ENCODE data around the gene KNTC1.
"Not testable (repeated sequence)": the region's sequence is repeated elsewhere in the genome, so short reads cannot be mapped to it uniquely, and the experiment has no call there.

KNTC1 gene

DNA sequence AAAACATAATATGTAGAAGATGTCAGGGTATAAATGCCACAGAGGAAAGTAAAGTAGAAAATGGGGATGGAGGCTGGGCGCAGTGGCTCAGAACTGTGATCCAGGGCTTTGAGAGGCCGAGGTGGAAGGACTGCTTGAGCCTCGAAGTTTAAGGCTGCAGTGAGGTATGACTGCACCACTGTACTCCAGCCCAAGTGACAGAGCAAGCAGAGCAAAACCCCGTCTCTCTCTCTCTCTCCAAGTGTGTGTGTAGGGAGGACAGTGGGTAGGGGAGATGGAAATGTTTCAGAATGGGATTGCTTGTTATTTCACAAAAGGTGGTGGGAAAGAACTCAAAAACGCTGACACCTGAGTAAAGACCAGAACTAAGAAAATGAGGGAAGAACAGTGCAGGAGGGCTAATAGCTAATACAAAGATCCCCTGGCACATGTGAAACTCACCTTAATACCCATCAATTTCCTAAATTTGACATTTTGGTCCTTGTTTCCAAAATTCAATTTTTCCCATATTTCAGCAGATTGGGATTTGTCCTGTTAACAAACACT, 20.6 kb upstream of the KNTC1 start:
- DNase-seq: no peak

DNA sequence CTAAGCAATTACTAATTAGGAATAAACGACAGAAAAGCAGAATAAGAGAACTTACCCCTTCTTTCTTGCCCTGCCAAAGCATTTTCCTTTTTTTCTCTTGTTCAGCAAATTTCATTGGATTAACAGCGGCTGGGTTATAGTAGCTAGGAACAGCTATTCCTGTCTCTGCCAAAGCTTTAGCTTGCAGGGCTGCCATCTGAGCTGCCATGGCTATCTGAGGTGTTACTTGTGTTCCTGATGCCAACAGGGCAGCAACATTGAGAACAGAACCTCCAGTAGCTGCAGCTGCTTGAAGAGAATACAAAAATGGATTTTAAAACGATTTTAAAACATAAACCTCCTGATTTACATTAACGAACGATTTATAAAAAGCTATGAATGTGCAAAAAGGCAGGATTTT, 18.9 kb upstream of the KNTC1 start:
- DNase-seq: no peak

DNA sequence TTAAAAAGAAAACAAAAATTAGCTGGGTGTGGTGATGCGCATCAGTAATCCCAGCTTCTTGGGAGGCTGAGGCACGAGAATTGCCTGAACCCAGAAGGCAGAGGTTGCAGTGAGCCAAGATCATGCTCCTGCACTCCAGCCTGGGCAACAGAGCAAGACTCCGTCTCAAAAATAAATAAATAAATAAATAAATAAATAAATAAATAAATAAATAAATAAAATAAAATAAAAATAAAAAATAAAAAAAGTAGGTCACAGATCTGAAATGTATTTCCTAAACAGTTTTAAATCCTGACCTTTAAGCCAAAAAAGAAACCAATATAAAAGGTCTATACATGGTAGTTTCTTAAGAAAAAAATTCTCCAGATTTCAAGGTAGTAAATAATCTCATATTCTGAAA, 14.0 kb upstream of the KNTC1 start:
- DNase-seq: not testable (repeated sequence)

DNA sequence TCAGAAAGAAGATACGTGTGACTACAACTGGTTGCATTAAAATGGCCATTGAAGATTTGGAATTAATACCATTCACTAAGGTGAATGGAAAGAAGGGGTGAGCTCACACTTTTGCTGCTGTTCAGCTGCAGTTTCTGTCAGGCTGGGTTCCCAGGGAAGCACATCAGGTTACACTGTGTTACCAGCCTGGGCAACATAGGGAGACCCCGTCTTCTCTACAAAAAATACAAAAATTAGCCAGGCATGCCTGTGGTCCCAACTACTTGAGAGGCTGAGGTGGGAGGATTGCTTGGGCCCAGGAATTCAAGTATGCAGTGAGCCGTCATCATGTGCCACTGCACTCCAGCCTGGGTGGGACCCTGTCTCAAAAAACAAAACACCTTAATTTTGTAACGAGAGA, 13.4 kb upstream of the KNTC1 start:
- no peak for DNase-seq

DNA sequence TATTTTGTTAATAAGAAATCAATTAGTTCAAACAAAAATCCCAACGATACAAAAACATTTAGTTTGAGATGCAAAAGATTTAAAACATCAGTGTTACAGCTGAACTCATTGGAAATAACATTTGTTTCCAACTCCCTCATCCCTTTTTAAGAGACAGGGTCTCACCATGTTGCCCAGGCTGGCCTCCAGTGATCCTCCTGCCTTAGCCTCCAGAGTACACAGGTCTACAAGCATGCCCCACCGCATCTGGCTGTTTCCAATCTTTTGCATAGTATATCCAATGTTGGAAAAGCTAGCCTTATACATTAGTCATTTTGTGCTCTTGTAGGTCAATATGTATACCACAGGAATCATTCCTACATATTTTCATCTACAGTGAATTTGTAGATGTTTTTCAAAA, 11.8 kb upstream of the KNTC1 start:
- DNase-seq: no peak

DNA sequence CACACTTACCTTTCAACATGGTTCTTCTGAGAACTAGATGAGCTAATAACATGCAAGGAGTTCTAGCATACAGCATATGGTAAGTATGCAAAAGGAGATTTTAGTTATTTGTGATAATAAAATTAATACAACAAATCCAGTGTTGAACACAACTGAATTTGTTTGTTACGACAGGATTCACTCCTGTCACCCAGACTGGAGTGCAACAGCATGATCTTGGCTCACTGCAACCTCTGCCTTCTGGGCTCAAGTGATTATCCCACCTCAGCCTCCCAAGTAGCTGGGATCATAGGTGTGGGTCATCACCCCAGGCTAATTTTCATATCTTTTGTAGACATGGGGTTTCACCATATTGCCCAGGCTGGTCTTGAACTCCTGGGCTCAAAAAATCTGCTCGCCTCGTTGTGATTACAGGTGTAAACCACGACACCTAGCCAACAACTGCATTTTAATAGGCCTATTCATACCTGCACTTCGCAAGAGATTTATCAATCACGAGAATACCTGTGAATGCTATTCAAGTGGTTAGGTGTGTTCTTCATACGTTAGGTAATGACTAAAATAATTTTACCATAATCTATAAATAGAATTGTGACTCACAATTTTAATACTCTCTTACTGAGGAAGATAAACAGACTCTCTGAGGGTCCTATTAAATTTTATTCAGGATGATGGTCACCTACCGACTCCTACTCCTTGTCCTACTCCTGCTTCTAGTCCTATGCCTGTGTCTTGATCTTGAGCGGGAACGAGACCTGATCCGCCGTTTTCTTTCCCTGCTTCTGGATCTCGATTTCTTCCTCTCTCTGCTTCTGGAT, 10.3 kb upstream of the KNTC1 start:
- no peak for DNase-seq

DNA sequence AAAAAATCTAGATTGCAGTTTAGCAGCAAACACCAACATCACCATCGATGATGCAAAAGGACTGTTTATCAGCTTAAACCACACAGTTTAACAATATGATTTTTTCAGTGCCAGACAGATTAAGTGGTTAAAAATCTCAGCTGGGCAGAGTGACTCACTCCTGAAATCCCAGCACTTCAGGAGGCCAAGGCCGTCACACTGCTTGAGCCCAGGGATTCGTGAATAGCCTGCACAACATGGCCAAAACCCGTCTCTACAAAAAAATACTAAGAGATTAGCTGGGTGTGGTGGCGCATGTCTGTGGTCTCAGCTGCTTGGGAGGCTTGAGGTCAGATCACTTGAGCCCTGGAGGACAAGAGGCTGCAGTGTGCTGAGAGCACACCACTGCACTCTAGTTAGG, 9.2 kb upstream of the KNTC1 start:
- no peak for DNase-seq

DNA sequence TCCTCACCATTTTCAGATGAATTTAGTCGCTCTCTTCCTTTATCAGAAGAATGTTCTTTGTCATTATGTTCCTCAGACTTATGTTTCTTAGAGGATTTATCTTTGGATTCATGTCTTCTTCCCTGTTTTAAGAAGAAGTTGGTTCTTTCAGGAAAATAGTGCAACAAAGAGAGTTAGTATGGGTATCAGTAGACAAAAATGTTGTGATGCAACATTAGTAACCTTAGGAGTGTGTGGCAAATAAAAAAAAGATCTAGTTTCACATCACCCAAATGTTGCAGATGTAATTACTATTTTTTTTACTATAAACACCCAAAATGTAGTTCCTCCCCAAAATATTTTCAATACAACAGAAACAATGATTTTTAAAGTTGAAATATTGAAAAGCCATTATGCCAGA, 8.1 kb upstream of the KNTC1 start:
- no peak for DNase-seq

DNA sequence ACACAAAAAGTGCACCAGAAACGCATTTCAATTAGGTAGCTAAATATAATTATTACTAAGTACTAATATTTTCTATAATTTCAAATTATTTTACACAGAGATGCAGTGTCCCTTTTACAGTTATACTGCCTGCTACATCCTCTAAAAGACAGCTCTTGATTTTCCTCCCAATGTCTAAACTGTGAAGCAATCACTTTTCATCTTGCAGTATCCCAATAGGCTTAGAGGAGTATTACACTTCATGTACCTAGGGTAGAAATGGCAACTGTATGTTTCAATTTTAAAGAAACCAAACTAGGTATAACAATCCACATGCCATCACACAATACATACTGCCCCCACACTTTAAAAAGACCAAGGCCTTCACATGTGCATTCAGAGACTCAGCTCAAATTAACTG, 7.6 kb upstream of the KNTC1 start:
- DNase-seq: no peak

DNA sequence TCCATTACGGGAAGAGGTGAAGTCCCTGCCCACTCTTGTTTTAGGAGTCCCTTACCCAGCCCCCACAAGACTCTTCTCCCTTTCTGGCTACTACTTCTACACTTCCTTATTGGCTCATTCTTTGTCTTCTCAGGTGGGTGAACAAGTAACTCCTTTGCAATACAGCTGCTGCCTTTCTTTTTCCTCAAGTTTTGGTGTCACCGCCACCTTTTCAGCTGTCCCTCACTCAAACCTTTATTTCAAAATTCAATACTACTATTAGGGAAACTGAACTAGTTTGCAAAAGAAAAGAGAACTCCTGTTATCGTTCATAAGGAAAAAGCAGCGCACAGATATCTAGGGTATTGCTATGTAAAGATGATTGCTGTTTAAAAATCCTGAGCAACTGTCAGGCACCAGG, 6.4 kb upstream of the KNTC1 start:
- DNase-seq: no peak

DNA sequence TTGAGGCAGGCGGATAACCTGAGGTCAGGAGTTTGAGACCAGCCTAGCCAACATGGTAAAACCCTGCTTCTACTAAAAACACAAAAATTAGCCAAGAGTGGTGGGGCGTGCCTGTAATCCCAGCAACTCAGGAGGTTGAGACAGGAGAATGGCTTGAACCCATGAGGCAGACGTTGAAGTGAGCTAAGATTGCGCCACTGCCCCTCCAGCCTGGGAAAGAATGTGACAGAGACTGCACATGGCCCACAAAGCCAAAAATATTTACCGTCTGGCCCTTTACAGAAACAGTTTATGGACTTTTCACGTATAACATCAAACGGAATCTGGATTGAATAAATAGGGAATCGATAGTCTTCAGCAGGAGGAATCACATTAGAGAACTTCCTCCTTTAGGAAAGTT, 3.8 kb upstream of the KNTC1 start:
- DNase-seq: no peak

DNA sequence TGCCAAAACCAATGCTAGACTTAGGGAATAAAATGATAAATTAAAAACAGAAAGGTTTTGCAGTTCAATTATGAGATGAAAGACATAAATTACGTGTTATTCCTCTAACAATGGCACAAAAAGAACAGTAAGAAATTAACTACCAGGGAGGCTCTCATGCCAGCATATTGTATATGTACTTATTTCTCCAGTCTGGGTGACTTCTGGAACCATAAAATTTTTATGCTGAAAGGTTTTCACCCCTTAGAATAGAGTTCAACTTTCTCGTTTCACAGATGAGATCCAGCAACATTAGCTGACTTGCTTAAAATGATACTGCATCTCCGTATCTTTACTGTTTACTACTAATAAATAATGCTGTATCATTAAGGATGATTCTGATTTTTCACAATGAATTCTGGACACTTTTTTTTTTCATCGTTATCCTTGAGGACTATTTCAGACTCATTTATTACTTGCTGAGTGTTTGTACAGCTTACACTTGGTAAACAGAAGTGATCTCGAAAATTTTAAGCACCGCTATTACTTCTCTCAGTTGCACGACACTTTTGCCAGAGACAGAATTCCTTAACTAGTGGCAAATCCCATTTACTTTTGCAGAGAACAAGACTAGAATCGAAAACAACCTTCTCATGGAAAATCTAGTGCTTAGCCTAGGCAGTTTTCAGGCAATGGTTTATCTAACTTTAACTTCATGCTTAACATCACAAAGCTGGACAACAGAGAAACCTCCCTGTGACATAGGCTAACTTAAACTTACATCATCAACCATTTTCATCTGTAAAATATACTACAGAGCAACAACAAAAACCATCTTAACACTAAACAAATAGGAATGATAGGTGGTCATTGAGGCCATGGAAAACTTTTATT, 3.0 kb upstream of the KNTC1 start:
- DNase-seq: no peak

DNA sequence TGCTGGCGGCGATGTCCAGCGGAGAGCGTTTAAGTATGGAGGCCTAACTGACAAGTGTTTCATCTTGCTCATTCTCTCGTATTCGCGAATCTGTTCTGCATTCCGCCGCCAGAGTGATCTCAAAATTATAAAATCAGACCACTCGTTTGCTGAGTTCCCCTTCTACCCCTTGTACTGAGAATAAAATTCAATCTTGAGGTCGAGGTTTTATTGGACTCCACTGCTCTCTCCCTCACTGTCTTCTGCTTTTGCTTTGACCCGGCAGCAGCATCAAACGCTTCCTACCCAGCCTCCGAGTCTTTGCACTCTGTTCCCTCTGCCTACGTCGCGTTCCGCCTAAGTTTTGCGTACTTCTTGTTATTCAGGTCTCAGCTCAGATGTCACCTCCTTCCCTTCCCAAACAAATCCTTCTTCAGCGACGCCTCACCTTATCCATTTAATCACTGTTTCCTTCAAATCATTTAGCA, 462 bp downstream of the KNTC1 start:
- peak; percentile 33 to 41 for DNase-seq

DNA sequence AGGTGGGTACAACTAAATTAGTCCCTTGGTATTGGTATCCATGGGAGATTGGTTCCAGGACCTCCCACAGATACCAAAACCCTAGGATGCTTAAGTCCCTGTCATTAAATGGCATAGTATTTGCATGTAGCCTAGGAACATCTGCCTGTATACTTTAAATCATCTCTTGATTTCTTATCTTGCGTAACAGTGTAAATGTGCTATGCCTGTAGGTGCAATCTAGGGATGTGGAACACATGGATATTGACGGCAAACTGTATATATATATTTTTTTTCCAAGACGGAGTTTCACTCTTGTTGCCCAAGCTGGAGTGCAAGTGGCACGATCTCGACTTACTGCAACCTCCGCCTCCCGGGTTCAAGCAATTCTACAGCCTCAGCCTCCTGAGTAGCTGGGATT, 1.5 kb downstream of the KNTC1 start:
- no peak for DNase-seq

DNA sequence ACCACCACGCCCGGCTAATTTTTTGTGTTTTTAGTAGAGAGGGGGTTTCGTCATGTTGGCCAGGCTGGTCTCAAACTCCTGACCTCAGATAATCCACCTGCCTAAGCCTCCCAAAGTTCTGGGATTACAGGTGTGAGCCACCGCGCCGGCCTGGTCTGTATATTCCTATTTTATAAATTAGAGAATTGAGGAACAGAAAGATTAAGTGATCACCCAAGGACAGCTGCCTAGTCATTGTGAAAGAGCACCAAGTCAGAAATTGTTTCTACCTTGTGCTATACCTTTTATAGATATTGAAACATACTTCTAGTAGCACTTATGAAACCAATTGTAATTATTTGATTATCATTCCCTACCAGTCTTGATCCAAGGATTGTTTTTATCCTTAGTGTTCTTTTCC, 1.9 kb downstream of the KNTC1 start:
- no peak for DNase-seq

DNA sequence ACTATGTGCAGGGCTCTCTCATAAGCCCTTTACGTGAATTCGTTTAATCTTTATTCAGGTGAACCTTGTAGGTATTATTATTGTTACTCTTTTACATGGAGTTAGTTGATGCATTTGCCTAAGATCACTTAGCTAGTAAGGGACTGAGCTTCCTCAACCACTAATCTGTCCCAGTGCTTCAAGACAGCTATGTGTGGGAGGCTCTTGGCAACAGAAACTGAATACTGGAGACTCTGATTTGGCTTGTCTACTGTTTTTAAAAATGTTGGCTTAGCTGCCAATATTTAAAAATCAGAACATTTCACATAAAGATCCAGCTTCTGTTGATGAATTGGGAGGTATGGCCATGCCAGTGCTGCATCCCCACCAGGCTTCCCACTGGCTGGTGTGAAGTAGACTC, 6.8 kb downstream of the KNTC1 start:
- DNase-seq: no peak

DNA sequence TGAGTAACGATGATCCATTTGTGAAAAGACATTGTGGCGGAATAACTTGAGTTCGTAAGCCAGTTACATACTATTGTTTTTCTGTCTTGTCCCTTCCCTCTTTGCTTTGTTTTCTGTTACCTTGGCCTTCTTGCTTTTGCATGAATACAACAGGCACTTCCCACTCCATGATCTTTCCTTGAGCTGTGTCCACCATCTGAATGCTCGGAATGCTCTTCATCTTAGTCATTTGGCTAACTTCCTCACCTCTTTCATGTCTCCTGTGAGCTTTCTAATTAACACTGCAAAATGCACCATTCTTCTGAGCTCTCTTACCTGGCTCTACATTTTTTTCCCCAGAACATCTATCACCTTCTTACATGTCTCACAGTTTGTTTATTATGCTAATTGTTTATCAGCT, 10.0 kb downstream of the KNTC1 start:
- DNase-seq: no peak

DNA sequence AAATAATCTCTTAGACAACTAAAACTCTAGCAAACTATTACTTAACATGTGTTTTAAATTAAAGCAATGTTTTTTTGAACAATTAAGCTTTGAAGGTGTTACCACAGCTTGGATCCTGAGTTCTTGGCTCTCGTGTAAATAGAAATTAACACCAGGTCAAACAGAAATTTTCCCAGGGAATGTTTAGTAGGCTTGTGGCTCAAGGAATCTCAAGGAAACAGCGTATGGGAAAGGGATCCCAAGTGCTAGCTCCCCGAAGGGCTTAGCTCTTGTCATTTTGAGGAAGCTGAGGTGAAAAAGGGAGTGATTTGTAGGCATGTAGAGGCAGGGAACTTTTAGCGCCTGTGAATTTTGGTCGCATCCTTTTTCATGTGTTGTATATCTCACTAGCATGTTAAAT, 11.4 kb downstream of the KNTC1 start:
- no peak for DNase-seq

DNA sequence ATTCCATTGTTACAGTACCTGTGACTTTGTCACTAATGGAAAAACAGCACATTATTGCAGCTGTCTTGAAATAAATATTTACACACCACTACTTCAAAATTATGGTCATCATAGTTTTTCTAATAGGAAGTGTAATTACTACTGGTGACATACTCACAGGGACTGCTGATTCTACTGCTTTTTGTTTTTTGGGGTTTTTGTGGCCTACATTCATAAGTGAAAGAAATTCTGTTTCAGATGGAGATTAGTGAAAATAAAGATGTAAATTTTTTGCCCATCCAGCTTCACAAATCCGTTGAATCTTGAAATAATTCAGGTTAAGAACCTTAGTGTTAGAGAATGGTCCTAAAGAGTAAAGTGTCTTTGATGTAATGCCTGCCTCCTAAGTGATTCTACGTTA, 17.5 kb downstream of the KNTC1 start:
- no peak for DNase-seq

DNA sequence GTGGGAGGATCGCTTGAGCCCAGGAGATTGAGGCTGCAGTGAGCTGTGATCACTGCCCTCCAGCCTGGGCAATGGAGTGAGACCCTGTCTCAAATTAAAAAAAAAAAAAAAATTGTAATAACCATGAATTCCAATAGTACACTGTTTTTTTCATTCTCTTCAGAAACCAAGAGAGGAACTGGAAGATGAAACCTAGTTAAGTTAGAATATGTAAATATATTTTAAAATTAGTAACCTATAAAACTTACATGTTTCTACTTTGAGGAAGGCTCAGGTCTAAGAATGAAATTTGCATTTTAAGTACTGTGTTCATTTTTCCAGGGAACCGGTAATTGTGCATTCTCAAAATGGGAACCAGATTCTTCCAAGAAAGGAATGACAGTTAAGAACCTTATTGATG, 18.8 kb downstream of the KNTC1 start:
- DNase-seq: no peak

DNA sequence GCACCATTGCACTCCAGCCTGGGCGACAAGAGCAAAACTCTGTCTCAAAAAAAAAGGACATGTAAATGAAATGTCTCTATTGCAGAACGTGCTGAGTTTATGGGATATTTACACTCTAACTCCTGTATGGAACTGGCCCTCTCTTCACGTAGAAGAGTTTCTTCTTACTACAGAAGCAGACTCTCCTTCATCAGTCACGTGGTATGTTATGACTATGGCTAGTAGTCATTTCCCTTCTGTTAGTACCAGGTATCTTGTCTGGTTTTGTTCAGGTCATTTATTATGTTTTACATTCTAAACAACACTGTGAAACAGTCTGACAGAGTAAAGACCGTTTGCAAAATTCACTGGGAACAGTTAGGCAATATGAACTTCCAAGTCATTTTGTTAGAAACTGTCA, 20.3 kb downstream of the KNTC1 start:
- no peak for DNase-seq

DNA sequence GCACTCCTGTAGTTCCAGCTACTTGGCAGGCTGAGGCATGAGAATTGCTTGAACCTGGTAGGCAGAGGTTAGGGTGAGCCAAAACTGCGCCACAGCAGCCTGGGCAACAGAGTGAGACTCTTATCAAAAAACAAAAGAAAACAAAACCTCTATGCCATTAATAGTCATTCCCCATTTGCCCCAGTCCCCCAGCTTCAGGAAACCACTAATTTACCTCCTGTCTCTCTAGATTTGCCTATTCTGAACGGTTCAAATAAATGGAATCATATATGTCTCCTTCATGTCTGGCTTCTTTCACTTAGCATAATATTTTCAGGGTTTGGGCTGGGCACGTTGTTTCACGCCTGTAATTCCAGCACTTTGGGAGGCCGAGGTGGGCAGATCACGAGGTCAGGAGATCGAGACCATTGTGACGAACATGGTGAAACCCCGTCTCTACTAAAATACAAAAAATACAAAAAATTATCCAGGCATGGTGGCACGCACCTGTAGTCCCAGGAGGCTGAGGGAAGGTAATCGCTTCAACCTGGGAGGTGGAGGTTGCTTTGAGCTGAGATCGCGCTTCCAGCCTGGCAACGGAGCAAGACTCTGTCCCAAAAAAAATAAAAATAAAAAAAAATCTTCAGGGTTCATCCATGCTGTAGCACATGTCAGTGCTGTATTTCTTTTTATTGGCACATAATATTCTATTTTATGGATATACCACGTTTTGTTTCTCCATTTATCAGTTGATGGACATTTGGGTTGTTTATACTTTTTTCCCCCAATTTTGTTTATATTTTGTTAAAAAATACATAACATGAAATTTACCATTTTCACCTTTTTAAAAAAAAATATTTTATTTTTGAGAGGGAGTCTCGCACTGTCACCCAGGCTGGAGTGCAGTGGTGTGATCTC, 31.9 kb downstream of the KNTC1 start:
- no peak for DNase-seq

DNA sequence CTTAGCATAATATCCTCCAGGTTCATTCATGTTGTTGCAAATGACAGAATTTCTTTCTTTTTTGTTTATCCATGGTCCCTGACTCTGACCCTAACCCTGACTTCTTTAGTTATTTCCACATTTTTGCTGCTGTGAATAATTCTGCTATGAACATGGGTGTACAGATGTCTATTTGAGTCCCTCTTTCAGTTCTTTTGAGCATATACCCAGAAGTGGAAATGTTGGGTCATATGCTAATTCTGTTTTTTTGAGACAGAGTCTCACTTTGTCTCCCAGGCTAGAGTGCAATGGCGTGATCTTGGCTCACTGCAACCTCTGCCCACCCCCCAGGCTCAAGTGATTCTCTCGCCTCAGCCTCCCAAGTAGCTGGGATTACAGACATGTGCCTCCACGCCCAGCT, 33.1 kb downstream of the KNTC1 start:
- no peak for DNase-seq

All from NCI-H524 (cell line).